NCI-H1048 (cell line): ENCODE measurements around the gene SLC22A3.

ENCODE experiments used
- DNase-seq: peaks from one replicate; lab custom pipeline; 2025; lab: John Stamatoyannopoulos, UW

SLC22A3 gene

GRCh38 chr6:160418370-160418769, 70.2 kb downstream of the SLC22A3 start:
- DNase-seq = no peak

GRCh38 chr6:160419488-160419887, 71.3 kb downstream of the SLC22A3 start:
- no peak for DNase-seq

- DNase-seq = no peak
Observed at GRCh38 chr6:160420253-160420968, 72.2 kb downstream of the SLC22A3 start.

GRCh38 chr6:160420969-160421556, 72.9 kb downstream of the SLC22A3 start:
- DNase-seq = no peak

- no peak for DNase-seq
Observed at GRCh38 chr6:160421854-160422253, 73.7 kb downstream of the SLC22A3 start.

GRCh38 chr6:160424256-160424655, 76.1 kb downstream of the SLC22A3 start:
- DNase-seq = no peak

- DNase-seq = no peak
Observed at GRCh38 chr6:160426136-160426535, 78.0 kb downstream of the SLC22A3 start.

- DNase-seq = no peak
Observed at GRCh38 chr6:160427312-160428068, 79.3 kb downstream of the SLC22A3 start.

- DNase-seq = no peak
Observed at GRCh38 chr6:160428069-160428430, 79.9 kb downstream of the SLC22A3 start.

GRCh38 chr6:160428818-160429619, 80.8 kb downstream of the SLC22A3 start:
- no peak for DNase-seq

GRCh38 chr6:160429620-160429895, 81.4 kb downstream of the SLC22A3 start:
- no peak for DNase-seq

GRCh38 chr6:160430203-160430602, 82.0 kb downstream of the SLC22A3 start:
- no peak for DNase-seq

- DNase-seq = no peak
Observed at GRCh38 chr6:160430751-160431150, 82.6 kb downstream of the SLC22A3 start.

- DNase-seq = no peak
Observed at GRCh38 chr6:160431226-160431625, 83.0 kb downstream of the SLC22A3 start.

GRCh38 chr6:160431791-160432404, 83.7 kb downstream of the SLC22A3 start:
- no peak for DNase-seq

GRCh38 chr6:160435935-160436334, 87.8 kb downstream of the SLC22A3 start:
- no peak for DNase-seq

- DNase-seq = no peak
Observed at GRCh38 chr6:160437154-160437553, 89.0 kb downstream of the SLC22A3 start.

- DNase-seq = no peak
Observed at GRCh38 chr6:160437775-160438174, 89.6 kb downstream of the SLC22A3 start.

- DNase-seq = no peak
Observed at GRCh38 chr6:160438481-160438880, 90.3 kb downstream of the SLC22A3 start.

- DNase-seq = no peak
Observed at GRCh38 chr6:160439751-160440150, 91.6 kb downstream of the SLC22A3 start.

GRCh38 chr6:160442151-160442550, 94.0 kb downstream of the SLC22A3 start:
- DNase-seq = no peak

GRCh38 chr6:160445130-160445529, 97.0 kb downstream of the SLC22A3 start:
- no peak for DNase-seq
